GM13976 (cell line): ENCODE measurements around the gene SWAP70.

Source experiments
- DNase-seq: peaks from one replicate; pipeline ENCODE4 v3.0.0; 2012; ENCODE audit warnings: low spot score
- CTCF ChIP-seq: IDR thresholded peaks from 2 replicates; pipeline ENCODE4 v1.5.1; 2012; ENCODE audit warnings: borderline replicate concordance, mild to moderate bottlenecking; ENCODE audit not compliant: insufficient read depth; ENCODE audit errors: extremely low read depth, missing control alignments, control extremely low read depth
- in situ Hi-C: fragments of 300-500 bp; cut with MboI; formaldehyde crosslinking; loops from one replicate; pipeline ENCODE4 v1.12.0; 2022; ENCODE audit warnings: low sequenced_read_pairs, mixed read lengths, inconsistent platforms; ENCODE audit not compliant: unreplicated experiment

The SWAP70 gene

GRCh38 chr11:9762531-9762930 lies 98.7 kb downstream of the SWAP70 start:
- DNase-seq: no peak
- in situ Hi-C loops: loop anchor here (10.0 kb wide), 1 partner anchor 212 kb away; no protein-coding TSS in a partner anchor

GRCh38 chr11:9763301-9763700 lies 99.4 kb downstream of the SWAP70 start:
- no peak for DNase-seq
- in situ Hi-C loops: loop anchor here (10.0 kb wide), 1 partner anchor 212 kb away; no protein-coding TSS in a partner anchor
- no peak for TF ChIP-seq CTCF

More at GRCh38 chr11:9762531-9762930, 98.7 kb downstream of the SWAP70 start:
- TF ChIP-seq CTCF: no peak

- TF ChIP-seq CTCF: no peak
- in situ Hi-C loops: loop anchor here (10.0 kb wide), 1 partner anchor 209 kb away; no protein-coding TSS in a partner anchor
- peak; percentile 40 for DNase-seq
Measured at GRCh38 chr11:9765320-9766101, 101.6 kb downstream of the SWAP70 start.

- TF ChIP-seq CTCF: no peak
- in situ Hi-C loops: loop anchor here (10.0 kb wide), 1 partner anchor 205 kb away; no protein-coding TSS in a partner anchor
- no peak for DNase-seq
Measured at GRCh38 chr11:9769621-9770020, 105.7 kb downstream of the SWAP70 start.

GRCh38 chr11:9771071-9771511 lies 107.2 kb downstream of the SWAP70 start:
- in situ Hi-C loops: no loop called here
- no peak for TF ChIP-seq CTCF
- DNase-seq: no peak

- DNase-seq: no peak
- no peak for TF ChIP-seq CTCF
- in situ Hi-C loops: no loop called here
Measured at GRCh38 chr11:9772218-9772617, 108.3 kb downstream of the SWAP70 start.
